Neural progenitor cell (in vitro differentiated cells): ENCODE measurements around the gene SLC1A4. TPM values are rescaled to one million over a fixed set of nuclear protein-coding genes. Genes with fewer than 3 reads are reported as not detected.

Source experiments
- DNase-seq: peaks from one replicate; pipeline ENCODE4 v3.0.0-alpha.2; 2016; ENCODE audit warnings: low spot score
- H2AFZ ChIP-seq: fragments of 200-600 bp; sonication (generic); replicated peaks from 2 replicates; pipeline ENCODE4 v1.6.1; 2016; ENCODE audit warnings: antibody characterized with exemption
- H3F3A ChIP-seq: fragments of 200-600 bp; sonication (generic); 2 replicates; pipeline ENCODE4 v1.6.1; 2016; ENCODE audit warnings: antibody characterized with exemption, low read depth
- H3K27ac ChIP-seq: fragments of 200-600 bp; sonication (generic); 2 replicates; pipeline ENCODE4 v1.5.1; 2016; ENCODE audit warnings: mild to moderate bottlenecking
- H3K27me3 ChIP-seq: fragments of 200-600 bp; sonication (generic); 2 replicates; pipeline ENCODE4 v1.6.1; 2016; ENCODE audit warnings: mild to moderate bottlenecking, moderate library complexity
- H3K36me3 ChIP-seq: fragments of 200-600 bp; sonication (generic); 2 replicates; pipeline ENCODE4 v1.5.1; 2016
- H3K4me1 ChIP-seq: fragments of 200-600 bp; sonication (generic); 2 replicates; pipeline ENCODE4 v1.6.1; 2016; ENCODE audit warnings: mixed run types
- H3K4me2 ChIP-seq: fragments of 200-600 bp; sonication (generic); 2 replicates; pipeline ENCODE4 v1.6.1; 2016
- H3K4me3 ChIP-seq: fragments of 200-600 bp; sonication (generic); 2 replicates; pipeline ENCODE4 v1.5.1; 2016
- H3K79me2 ChIP-seq: fragments of 200-600 bp; sonication (generic); 2 replicates; pipeline ENCODE4 v1.6.1; 2016; ENCODE audit warnings: low read depth
- H3K9ac ChIP-seq: fragments of 200-600 bp; sonication (generic); 2 replicates; pipeline ENCODE4 v1.6.1; 2016
- H3K9me3 ChIP-seq: fragments of 200-600 bp; sonication (generic); 2 replicates; pipeline ENCODE4 v1.5.1; 2016; ENCODE audit warnings: low read depth
- H4K20me1 ChIP-seq: fragments of 200-600 bp; sonication (generic); 2 replicates; pipeline ENCODE4 v1.6.1; 2016; ENCODE audit warnings: low read depth
- H3K27ac Mint-ChIP-seq: 3 replicates; pipeline ENCODE4 v1.8.0; 2021; ENCODE audit warnings: mixed read lengths
- H3K27me3 Mint-ChIP-seq: 2 replicates; pipeline ENCODE4 v1.8.0; 2022; ENCODE audit warnings: low read depth, mild to moderate bottlenecking, inconsistent platforms, moderate library complexity, mixed read lengths; ENCODE audit not compliant: insufficient read depth
- H3K36me3 Mint-ChIP-seq: 3 replicates; pipeline ENCODE4 v1.8.0; 2021; ENCODE audit warnings: mixed read lengths
- H3K4me1 Mint-ChIP-seq: 3 replicates; pipeline ENCODE4 v1.8.0; 2021; ENCODE audit warnings: mixed read lengths
- H3K4me3 Mint-ChIP-seq: 3 replicates; pipeline ENCODE4 v1.8.0; 2021; ENCODE audit warnings: mild to moderate bottlenecking, moderate library complexity, mixed read lengths
- H3K9me3 Mint-ChIP-seq: 3 replicates; pipeline ENCODE4 v1.8.0; 2020; ENCODE audit warnings: mixed read lengths
- EZH2 ChIP-seq: fragments of 200-600 bp; sonication (generic); IDR thresholded peaks from 2 replicates; pipeline ENCODE4 v1.6.1; 2017; ENCODE audit warnings: antibody characterized with exemption, mild to moderate bottlenecking, moderate library complexity
- EZH2phosphoT487 ChIP-seq: fragments of 200-600 bp; sonication (generic); IDR thresholded peaks from 2 replicates; pipeline ENCODE4 v1.6.1; 2017; ENCODE audit warnings: antibody characterized with exemption
- total RNA-seq: library from RNA; depleted of rRNA; stranded (reverse); fragments of >200 nt; gene quantifications from 2 replicates; pipeline ENCODE4 v1.2.3, GENCODE V29; 2015; ENCODE audit warnings: low replicate concordance
- TF ChIP-seq, protein P1 (sequence below): fragments of 200-600 bp; sonication (generic); IDR thresholded peaks from 2 replicates; pipeline ENCODE4 v1.5.1; 2017; ENCODE audit warnings: antibody characterized with exemption, mild to moderate bottlenecking

SLC1A4 gene
- total RNA-seq, 1 donor from 2014 or later: 1.3 TPM

GRCh38 chr2:64950226-64951160 lies 38.7 kb upstream of the SLC1A4 start:
- H3K4me3 Mint-ChIP-seq: no peak overlapping the region
- TF ChIP-seq EZH2phosphoT487: no peak
- TF ChIP-seq EZH2: no peak
- TF ChIP-seq, protein P1, sequence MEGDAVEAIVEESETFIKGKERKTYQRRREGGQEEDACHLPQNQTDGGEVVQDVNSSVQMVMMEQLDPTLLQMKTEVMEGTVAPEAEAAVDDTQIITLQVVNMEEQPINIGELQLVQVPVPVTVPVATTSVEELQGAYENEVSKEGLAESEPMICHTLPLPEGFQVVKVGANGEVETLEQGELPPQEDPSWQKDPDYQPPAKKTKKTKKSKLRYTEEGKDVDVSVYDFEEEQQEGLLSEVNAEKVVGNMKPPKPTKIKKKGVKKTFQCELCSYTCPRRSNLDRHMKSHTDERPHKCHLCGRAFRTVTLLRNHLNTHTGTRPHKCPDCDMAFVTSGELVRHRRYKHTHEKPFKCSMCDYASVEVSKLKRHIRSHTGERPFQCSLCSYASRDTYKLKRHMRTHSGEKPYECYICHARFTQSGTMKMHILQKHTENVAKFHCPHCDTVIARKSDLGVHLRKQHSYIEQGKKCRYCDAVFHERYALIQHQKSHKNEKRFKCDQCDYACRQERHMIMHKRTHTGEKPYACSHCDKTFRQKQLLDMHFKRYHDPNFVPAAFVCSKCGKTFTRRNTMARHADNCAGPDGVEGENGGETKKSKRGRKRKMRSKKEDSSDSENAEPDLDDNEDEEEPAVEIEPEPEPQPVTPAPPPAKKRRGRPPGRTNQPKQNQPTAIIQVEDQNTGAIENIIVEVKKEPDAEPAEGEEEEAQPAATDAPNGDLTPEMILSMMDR: no peak
- Histone ChIP-seq H3K4me2 (no peak overlapping the region), H3K9ac (no peak overlapping the region), H3K4me1 (no peaks in the 10 kb centered on the region), H3K27me3 (no peaks in the 10 kb centered on the region), H3K27ac (no peak overlapping the region), H3F3A (no peaks in the 10 kb centered on the region), H4K20me1 (no peaks in the 10 kb centered on the region), H3K4me3 (no peak overlapping the region), H3K79me2 (no peaks in the 10 kb centered on the region), H3K9me3 (peaks cover 2% of the 10 kb centered on the region), H3K36me3 (peaks cover 2% of the 10 kb centered on the region), H2AFZ (no peak overlapping the region)
- H3K9me3 Mint-ChIP-seq: peaks cover 1% of the 10 kb centered on the region
- no peak for DNase-seq
- no peak overlapping the region for H3K27ac Mint-ChIP-seq
- peaks cover under 1% of the 10 kb centered on the region for H3K4me1 Mint-ChIP-seq
- H3K36me3 Mint-ChIP-seq: no peaks in the 10 kb centered on the region
- no peaks in the 10 kb centered on the region for H3K27me3 Mint-ChIP-seq

GRCh38 chr2:64951306-64951953 lies 37.8 kb upstream of the SLC1A4 start:
- H3K9ac ChIP-seq: no peak overlapping the region
- no peak overlapping the region for H2AFZ ChIP-seq
- H3K36me3 ChIP-seq: peaks cover 3% of the 10 kb centered on the region
- Mint-ChIP-seq H3K4me3 (no peak overlapping the region), H3K27me3 (peaks cover 2% of the 10 kb centered on the region), H3K9me3 (peaks cover 4% of the 10 kb centered on the region), H3K36me3 (no peaks in the 10 kb centered on the region), H3K27ac (no peak overlapping the region), H3K4me1 (no peaks in the 10 kb centered on the region)
- H3K4me3 ChIP-seq: no peak overlapping the region
- DNase-seq: no peak
- H3K79me2 ChIP-seq: no peaks in the 10 kb centered on the region
- no peak overlapping the region for H3K4me2 ChIP-seq
- H3K9me3 ChIP-seq: peaks cover 5% of the 10 kb centered on the region
- no peaks in the 10 kb centered on the region for H3K27me3 ChIP-seq
- TF ChIP-seq EZH2 (no peak), EZH2phosphoT487 (no peak)
- TF ChIP-seq, protein P1: no peak
- H3K4me1 ChIP-seq: no peaks in the 10 kb centered on the region
- no peak overlapping the region for H3K27ac ChIP-seq
- H3F3A ChIP-seq: no peaks in the 10 kb centered on the region
- H4K20me1 ChIP-seq: no peaks in the 10 kb centered on the region

GRCh38 chr2:64952096-64952495 lies 37.1 kb upstream of the SLC1A4 start:
- Mint-ChIP-seq H3K36me3 (no peaks in the 10 kb centered on the region), H3K9me3 (peaks cover 4% of the 10 kb centered on the region), H3K4me3 (no peak overlapping the region), H3K27ac (no peak overlapping the region), H3K27me3 (peaks cover 2% of the 10 kb centered on the region), H3K4me1 (no peaks in the 10 kb centered on the region)
- Histone ChIP-seq H2AFZ (no peak overlapping the region), H3K36me3 (peaks cover 3% of the 10 kb centered on the region), H3K9ac (no peak overlapping the region), H3K27me3 (no peaks in the 10 kb centered on the region), H3K27ac (no peak overlapping the region), H4K20me1 (no peaks in the 10 kb centered on the region), H3K4me1 (no peaks in the 10 kb centered on the region), H3F3A (no peaks in the 10 kb centered on the region), H3K4me3 (no peak overlapping the region), H3K79me2 (no peaks in the 10 kb centered on the region), H3K4me2 (no peak overlapping the region), H3K9me3 (peaks cover 5% of the 10 kb centered on the region)
- no peak for DNase-seq
- TF ChIP-seq, protein P1: no peak
- TF ChIP-seq EZH2: no peak
- TF ChIP-seq EZH2phosphoT487: no peak
